Measurements from ENCODE around the gene RGL2. TPM values are rescaled to one million over a fixed set of nuclear protein-coding genes. Genes with fewer than 3 reads are reported as not detected.

Gene RGL2
- total and polyA plus RNA-seq, 10 of the 15 experiments (the other 5 are each of a cell fraction or from before 2014, with no cell fraction given), result 0.84 to 21.2 (median 6.8) TPM

DNA sequence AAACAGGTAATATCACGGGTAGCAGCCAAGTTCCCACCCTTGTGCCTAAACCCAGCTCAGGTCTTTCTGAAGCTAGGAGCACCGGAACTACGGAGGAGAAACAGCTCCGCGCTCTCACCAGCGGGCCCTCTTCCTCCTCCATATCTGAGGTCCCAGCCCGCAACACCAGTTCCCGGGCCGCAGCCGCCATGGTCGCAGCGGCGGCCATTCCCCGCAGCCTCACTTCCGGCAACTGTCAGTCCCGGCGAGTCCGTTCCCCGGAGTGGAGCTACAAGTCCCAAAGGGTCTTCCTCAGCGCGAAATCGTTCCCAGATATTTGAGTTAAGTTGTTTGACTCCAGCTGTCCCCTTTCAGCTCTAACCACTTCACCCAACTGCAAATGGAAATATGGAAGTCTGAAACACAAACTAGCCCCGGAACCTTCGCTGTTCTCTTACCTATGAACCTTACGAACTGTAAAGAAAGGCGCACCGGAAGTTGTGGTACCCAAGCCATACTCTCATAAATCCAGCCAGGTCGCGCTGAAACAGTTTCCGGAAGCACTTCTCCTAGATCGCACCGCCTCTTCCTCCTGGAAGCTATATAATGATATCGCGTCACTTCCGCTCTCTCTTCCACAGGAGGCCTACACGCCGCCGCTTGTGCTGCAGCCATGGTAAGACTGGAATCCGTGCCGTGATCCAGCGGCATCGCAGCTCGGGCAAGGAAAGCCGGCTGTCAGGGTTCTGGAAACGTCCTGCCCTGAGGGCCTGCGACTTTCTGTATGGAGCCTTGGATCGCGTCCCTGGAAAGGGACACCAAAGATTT lies 27.1 kb downstream of the RGL2 start, which contains the start of the genes RPS18 and VPS52 (continued):
- TF ChIP-seq ZNF217 (IDR thresholded peaks at IDR 0.05) (0 out of 2 replicates have a peak, but pooled peaks have one; percentile 51), IKZF2 (IDR thresholded peaks at IDR 0.05) (peak; percentile 31 to 39; a peak in 2 of 4 replicates), ZSCAN29 (IDR thresholded peaks at IDR 0.05) (no peak; the same call in 1 of the 2 replicates), EGR1 (IDR thresholded peaks at IDR 0.05; ENCODE audit: borderline replicate concordance in 1 of 2, low read depth in 2 of 2, low read length in 2 of 2) (peak; percentile 29 to 50; a peak in 2 of 3 replicates), BHLHE40 (IDR thresholded peaks at IDR 0.05; ENCODE audit: borderline replicate concordance in 1 of 2, low read depth in 2 of 2, low read length in 1 of 2) (peak in 1 of 2 experiments; percentile 42; a peak in 1 of 4 replicates), WRNIP1 (IDR thresholded peaks at IDR 0.05; ENCODE audit: borderline replicate concordance, low read depth, low read length) (no peak), MTA2 (IDR thresholded peaks at IDR 0.05; ENCODE audit: low read depth) (peak; percentile 74), ZBED1 (IDR thresholded peaks at IDR 0.05; ENCODE audit: borderline replicate concordance) (peak; percentile 93), SMAD5 (IDR thresholded peaks at IDR 0.05; ENCODE audit: low read depth) (peak; percentile 99), RAD51 (IDR thresholded peaks at IDR 0.05) (peak; percentile 47; the same call in 1 of the 2 replicates), SMARCA5 (IDR thresholded peaks at IDR 0.05) (peak; percentile 57), TARDBP (IDR thresholded peaks at IDR 0.05; ENCODE audit: borderline replicate concordance) (peak; percentile 32; the same call in 1 of the 2 replicates), KAT2A (conservative IDR thresholded peaks at IDR 0.05; ENCODE audit: control insufficient read depth, low read depth, low read length) (0 out of 2 replicates have a peak, but pooled peaks have one; percentile 20), STAT1 (conservative IDR thresholded peaks at IDR 0.05) (peak; percentile 38; the same call in 1 of the 2 replicates), YBX1 (IDR thresholded peaks at IDR 0.05) (no peak), RFX5 (IDR thresholded peaks at IDR 0.05; ENCODE audit: low read depth, low read length) (0 out of 2 replicates have a peak, but pooled peaks have one; percentile 20), RBBP5 (conservative IDR thresholded peaks at IDR 0.05) (peak; percentile 98), NFYA (IDR thresholded peaks at IDR 0.05; ENCODE audit: borderline replicate concordance, low read depth, low read length) (no peak)
- TF ChIP-seq, protein P1, sequence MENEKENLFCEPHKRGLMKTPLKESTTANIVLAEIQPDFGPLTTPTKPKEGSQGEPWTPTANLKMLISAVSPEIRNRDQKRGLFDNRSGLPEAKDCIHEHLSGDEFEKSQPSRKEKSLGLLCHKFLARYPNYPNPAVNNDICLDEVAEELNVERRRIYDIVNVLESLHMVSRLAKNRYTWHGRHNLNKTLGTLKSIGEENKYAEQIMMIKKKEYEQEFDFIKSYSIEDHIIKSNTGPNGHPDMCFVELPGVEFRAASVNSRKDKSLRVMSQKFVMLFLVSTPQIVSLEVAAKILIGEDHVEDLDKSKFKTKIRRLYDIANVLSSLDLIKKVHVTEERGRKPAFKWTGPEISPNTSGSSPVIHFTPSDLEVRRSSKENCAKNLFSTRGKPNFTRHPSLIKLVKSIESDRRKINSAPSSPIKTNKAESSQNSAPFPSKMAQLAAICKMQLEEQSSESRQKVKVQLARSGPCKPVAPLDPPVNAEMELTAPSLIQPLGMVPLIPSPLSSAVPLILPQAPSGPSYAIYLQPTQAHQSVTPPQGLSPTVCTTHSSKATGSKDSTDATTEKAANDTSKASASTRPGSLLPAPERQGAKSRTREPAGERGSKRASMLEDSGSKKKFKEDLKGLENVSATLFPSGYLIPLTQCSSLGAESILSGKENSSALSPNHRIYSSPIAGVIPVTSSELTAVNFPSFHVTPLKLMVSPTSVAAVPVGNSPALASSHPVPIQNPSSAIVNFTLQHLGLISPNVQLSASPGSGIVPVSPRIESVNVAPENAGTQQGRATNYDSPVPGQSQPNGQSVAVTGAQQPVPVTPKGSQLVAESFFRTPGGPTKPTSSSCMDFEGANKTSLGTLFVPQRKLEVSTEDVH (IDR thresholded peaks at IDR 0.05; ENCODE audit: low read depth, partially characterized antibody), result peak; percentile 98
- TF ChIP-seq, protein P2, sequence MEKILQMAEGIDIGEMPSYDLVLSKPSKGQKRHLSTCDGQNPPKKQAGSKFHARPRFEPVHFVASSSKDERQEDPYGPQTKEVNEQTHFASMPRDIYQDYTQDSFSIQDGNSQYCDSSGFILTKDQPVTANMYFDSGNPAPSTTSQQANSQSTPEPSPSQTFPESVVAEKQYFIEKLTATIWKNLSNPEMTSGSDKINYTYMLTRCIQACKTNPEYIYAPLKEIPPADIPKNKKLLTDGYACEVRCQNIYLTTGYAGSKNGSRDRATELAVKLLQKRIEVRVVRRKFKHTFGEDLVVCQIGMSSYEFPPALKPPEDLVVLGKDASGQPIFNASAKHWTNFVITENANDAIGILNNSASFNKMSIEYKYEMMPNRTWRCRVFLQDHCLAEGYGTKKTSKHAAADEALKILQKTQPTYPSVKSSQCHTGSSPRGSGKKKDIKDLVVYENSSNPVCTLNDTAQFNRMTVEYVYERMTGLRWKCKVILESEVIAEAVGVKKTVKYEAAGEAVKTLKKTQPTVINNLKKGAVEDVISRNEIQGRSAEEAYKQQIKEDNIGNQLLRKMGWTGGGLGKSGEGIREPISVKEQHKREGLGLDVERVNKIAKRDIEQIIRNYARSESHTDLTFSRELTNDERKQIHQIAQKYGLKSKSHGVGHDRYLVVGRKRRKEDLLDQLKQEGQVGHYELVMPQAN (conservative IDR thresholded peaks at IDR 0.05), result peak; percentile 83
- TF ChIP-seq, protein P3, sequence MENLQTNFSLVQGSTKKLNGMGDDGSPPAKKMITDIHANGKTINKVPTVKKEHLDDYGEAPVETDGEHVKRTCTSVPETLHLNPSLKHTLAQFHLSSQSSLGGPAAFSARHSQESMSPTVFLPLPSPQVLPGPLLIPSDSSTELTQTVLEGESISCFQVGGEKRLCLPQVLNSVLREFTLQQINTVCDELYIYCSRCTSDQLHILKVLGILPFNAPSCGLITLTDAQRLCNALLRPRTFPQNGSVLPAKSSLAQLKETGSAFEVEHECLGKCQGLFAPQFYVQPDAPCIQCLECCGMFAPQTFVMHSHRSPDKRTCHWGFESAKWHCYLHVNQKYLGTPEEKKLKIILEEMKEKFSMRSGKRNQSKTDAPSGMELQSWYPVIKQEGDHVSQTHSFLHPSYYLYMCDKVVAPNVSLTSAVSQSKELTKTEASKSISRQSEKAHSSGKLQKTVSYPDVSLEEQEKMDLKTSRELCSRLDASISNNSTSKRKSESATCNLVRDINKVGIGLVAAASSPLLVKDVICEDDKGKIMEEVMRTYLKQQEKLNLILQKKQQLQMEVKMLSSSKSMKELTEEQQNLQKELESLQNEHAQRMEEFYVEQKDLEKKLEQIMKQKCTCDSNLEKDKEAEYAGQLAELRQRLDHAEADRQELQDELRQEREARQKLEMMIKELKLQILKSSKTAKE (IDR thresholded peaks at IDR 0.05; ENCODE audit: low read depth, poor library complexity, severe bottlenecking), result peak; percentile 88
- TF ChIP-seq, protein P4, sequence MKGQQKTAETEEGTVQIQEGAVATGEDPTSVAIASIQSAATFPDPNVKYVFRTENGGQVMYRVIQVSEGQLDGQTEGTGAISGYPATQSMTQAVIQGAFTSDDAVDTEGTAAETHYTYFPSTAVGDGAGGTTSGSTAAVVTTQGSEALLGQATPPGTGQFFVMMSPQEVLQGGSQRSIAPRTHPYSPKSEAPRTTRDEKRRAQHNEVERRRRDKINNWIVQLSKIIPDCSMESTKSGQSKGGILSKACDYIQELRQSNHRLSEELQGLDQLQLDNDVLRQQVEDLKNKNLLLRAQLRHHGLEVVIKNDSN (IDR thresholded peaks at IDR 0.05; ENCODE audit: borderline replicate concordance, extremely low read length, insufficient read depth, low read depth, low read length), result no peak
